H9 (cell line): ENCODE data around the gene BMPER. TPM values are rescaled to one million over a fixed set of nuclear protein-coding genes. Genes with fewer than 3 reads are reported as not detected.

Experiments used
- DNase-seq: peaks from one replicate; pipeline ENCODE4 v3.0.0-alpha.2; 2017
- H2AFZ ChIP-seq: one replicate; pipeline ENCODE4 v1.6.1; 2013; ENCODE audit warnings: mild to moderate bottlenecking, low read length, control low read depth, moderate library complexity
- H2AK5ac ChIP-seq: 2 replicates; pipeline ENCODE4 v1.6.1; 2013; ENCODE audit warnings: low read length, control low read depth, mixed read lengths; ENCODE audit not compliant: insufficient read length
- H2BK120ac ChIP-seq: one replicate; pipeline ENCODE4 v1.6.1; 2013; ENCODE audit warnings: low read depth, mild to moderate bottlenecking, low read length, control low read depth, inconsistent platforms; ENCODE audit not compliant: poor library complexity, severe bottlenecking
- H2BK12ac ChIP-seq: 2 replicates; pipeline ENCODE4 v1.6.1; 2013; ENCODE audit warnings: low read length, control low read depth, mixed read lengths, low read depth; ENCODE audit not compliant: insufficient read length
- H2BK15ac ChIP-seq: 2 replicates; pipeline ENCODE4 v1.6.1; 2013; ENCODE audit warnings: low read depth, low read length, control low read depth
- H2BK20ac ChIP-seq: one replicate; pipeline ENCODE4 v1.6.1; 2013; ENCODE audit warnings: low read depth, mild to moderate bottlenecking, low read length, control low read depth, inconsistent platforms; ENCODE audit not compliant: poor library complexity, severe bottlenecking
- H2BK5ac ChIP-seq: 2 replicates; pipeline ENCODE4 v1.6.1; 2013; ENCODE audit warnings: low read length, control low read depth, mixed read lengths; ENCODE audit not compliant: insufficient read length
- H3K14ac ChIP-seq: 2 replicates; pipeline ENCODE4 v1.6.1; 2013; ENCODE audit warnings: low read length, control low read depth; ENCODE audit not compliant: insufficient read depth
- H3K18ac ChIP-seq: 2 replicates; pipeline ENCODE4 v1.6.1; 2013; ENCODE audit warnings: low read depth, mild to moderate bottlenecking, mixed read lengths, low read length, control low read depth; ENCODE audit not compliant: insufficient read length
- H3K23ac ChIP-seq: 2 replicates; pipeline ENCODE4 v1.6.1; 2013; ENCODE audit warnings: low read length, control low read depth, mixed read lengths, low read depth; ENCODE audit not compliant: insufficient read length
- H3K23me2 ChIP-seq: 2 replicates; pipeline ENCODE4 v1.6.1; 2013; ENCODE audit warnings: low read depth, mild to moderate bottlenecking, mixed read lengths, low read length, control low read depth; ENCODE audit not compliant: insufficient read length, poor library complexity, severe bottlenecking
- H3K27ac ChIP-seq: 2 replicates; pipeline ENCODE4 v1.5.1; 2013; ENCODE audit warnings: low read length, control low read depth, mixed read lengths, low read depth; ENCODE audit not compliant: insufficient read length
- H3K27me3 ChIP-seq: 2 replicates; pipeline ENCODE4 v1.6.1; 2013; ENCODE audit warnings: low read length, control low read depth, inconsistent platforms; ENCODE audit not compliant: insufficient read depth
- H3K4ac ChIP-seq: 2 replicates; pipeline ENCODE4 v1.6.1; 2013; ENCODE audit warnings: low read depth, mild to moderate bottlenecking, control low read depth, inconsistent platforms, low read length, moderate library complexity
- H3K4me1 ChIP-seq: 2 replicates; pipeline ENCODE4 v1.6.1; 2013; ENCODE audit warnings: low read length, control low read depth, inconsistent platforms; ENCODE audit not compliant: insufficient read depth
- H3K4me2 ChIP-seq: 2 replicates; pipeline ENCODE4 v1.6.1; 2013; ENCODE audit warnings: low read length, control low read depth, mixed read lengths; ENCODE audit not compliant: insufficient read length, insufficient read depth
- H3K56ac ChIP-seq: 2 replicates; pipeline ENCODE4 v1.6.1; 2013; ENCODE audit warnings: low read depth, mild to moderate bottlenecking, mixed read lengths, low read length, control low read depth; ENCODE audit not compliant: insufficient read length
- H3K79me1 ChIP-seq: 2 replicates; pipeline ENCODE4 v1.6.1; 2013; ENCODE audit warnings: low read depth, mild to moderate bottlenecking, moderate library complexity, low read length, control low read depth, inconsistent platforms; ENCODE audit not compliant: insufficient read depth, poor library complexity, severe bottlenecking
- H3K79me2 ChIP-seq: 2 replicates; pipeline ENCODE4 v1.6.1; 2013; ENCODE audit warnings: low read length, control low read depth, inconsistent platforms; ENCODE audit not compliant: insufficient read depth
- H3K9ac ChIP-seq: 2 replicates; pipeline ENCODE4 v1.6.1; 2013; ENCODE audit warnings: low read length, control low read depth, mixed read lengths; ENCODE audit not compliant: insufficient read length; ENCODE audit errors: extremely low read depth
- H3K9me3 ChIP-seq: one replicate; pipeline ENCODE4 v1.6.1; 2013; ENCODE audit warnings: low read depth, low read length, inconsistent platforms; ENCODE audit not compliant: control insufficient read depth
- H3T11ph ChIP-seq: one replicate; pipeline ENCODE4 v1.6.1; 2013; ENCODE audit warnings: mild to moderate bottlenecking, low read length, control low read depth, inconsistent platforms
- H4K20me1 ChIP-seq: one replicate; pipeline ENCODE4 v1.6.1; 2013; ENCODE audit not compliant: control insufficient read depth, insufficient read length, insufficient read depth
- H4K5ac ChIP-seq: 2 replicates; pipeline ENCODE4 v1.6.1; 2013; ENCODE audit warnings: low read depth, mild to moderate bottlenecking, mixed read lengths, low read length, control low read depth; ENCODE audit not compliant: insufficient read length
- H4K8ac ChIP-seq: replicated peaks from 2 replicates; pipeline ENCODE4 v1.6.1; 2013; ENCODE audit warnings: low read length, control low read depth, mixed read lengths, low read depth; ENCODE audit not compliant: insufficient read length
- H4K91ac ChIP-seq: 2 replicates; pipeline ENCODE4 v1.6.1; 2013; ENCODE audit warnings: low read depth, mild to moderate bottlenecking, moderate library complexity, mixed read lengths, low read length, control low read depth; ENCODE audit not compliant: insufficient read length
- H3K27ac Mint-ChIP-seq, 3 experiments: 2 replicates in 2 of 3; 3 replicates in 1 of 3; pipeline ENCODE4 v1.8.0; 2020 to 2021; ENCODE audit warnings: mixed read lengths in 3 of 3, mild to moderate bottlenecking in 1 of 3, moderate library complexity in 1 of 3
- H3K27me3 Mint-ChIP-seq: 2 replicates; pipeline ENCODE4 v1.8.0; 2021; ENCODE audit warnings: low read depth, mild to moderate bottlenecking, moderate library complexity, mixed read lengths
- H3K36me3 Mint-ChIP-seq, 3 experiments: 2 replicates in 2 of 3; 3 replicates in 1 of 3; pipeline ENCODE4 v1.8.0; 2020 to 2021; ENCODE audit warnings: low read depth in 3 of 3, mixed read lengths in 3 of 3; ENCODE audit not compliant: insufficient read depth in 1 of 3
- H3K4me1 Mint-ChIP-seq, 2 experiments: 2 replicates each; pipeline ENCODE4 v1.8.0; 2020; ENCODE audit warnings: mixed read lengths in 2 of 2
- H3K4me3 Mint-ChIP-seq, 2 experiments: 2 replicates in 1 of 2; 3 replicates in 1 of 2; pipeline ENCODE4 v1.8.0; 2020 to 2021; ENCODE audit warnings: mild to moderate bottlenecking in 2 of 2, mixed read lengths in 2 of 2, moderate library complexity in 1 of 2
- H3K9me3 Mint-ChIP-seq, 2 experiments: 2 replicates in 1 of 2; 3 replicates in 1 of 2; pipeline ENCODE4 v1.8.0; 2020; ENCODE audit warnings: mild to moderate bottlenecking in 2 of 2, mixed read lengths in 2 of 2, moderate library complexity in 1 of 2
- CTCF ChIP-seq: fragments of 200-600 bp; sonication (generic); conservative IDR thresholded peaks from 3 replicates; pipeline ENCODE4 v1.8.0; 2021; ENCODE audit warnings: antibody characterized with exemption, mild to moderate bottlenecking
- WGBS: extraction: QIAGEN DNeasy Blood & Tissue Kit; methylation state at CpG from one replicate; pipeline ENCODE4 v1.1.7; 2013; ENCODE audit warnings: missing lambda C conversion rate, low lambda C conversion rate, mixed read lengths; ENCODE audit not compliant: insufficient read length; ENCODE audit errors: extremely low coverage; 5-methylcytosine and 5-hydroxymethylcytosine counted together
- total RNA-seq: library from RNA; stranded (reverse); gene quantifications from 2 replicates; pipeline ENCODE4 v1.2.1, GENCODE V29; 2021

BMPER gene
- total RNA-seq, 1 experiment from 2014 or later, result 0.20 TPM

DNA sequence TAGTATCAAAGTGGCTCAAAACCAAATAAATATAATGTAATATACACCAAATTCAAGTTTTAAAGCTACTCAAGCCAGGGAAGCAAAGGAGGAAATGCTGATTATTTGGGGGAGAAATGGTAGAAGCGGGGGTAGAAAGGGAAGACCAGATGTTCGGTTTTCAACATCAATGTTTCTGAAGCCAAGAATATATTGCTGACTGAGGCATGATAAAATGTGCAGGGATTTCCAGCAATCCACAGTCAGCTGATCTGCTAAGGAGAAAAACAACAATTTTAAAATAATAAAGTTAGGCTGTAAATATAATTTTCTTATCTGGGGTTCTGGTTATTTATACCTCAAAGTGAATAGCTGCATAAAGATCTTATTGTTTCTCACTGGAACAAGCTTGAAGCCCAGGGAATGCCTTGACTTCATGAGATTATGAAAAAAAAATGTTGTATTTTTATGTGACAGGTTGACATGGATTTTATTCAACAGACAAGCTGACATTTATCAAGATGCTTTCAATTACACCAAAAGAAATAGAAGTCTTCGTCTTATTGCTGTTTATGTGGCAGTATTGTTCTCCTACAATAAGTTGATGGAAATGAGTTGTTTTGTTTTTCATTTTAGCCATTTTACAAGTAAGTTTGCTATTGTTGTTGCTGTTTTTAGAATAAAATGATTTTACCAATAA is 28.6 kb upstream of the BMPER start:
- Histone ChIP-seq H3K9ac (no peak overlapping the region), H2AK5ac (no peak overlapping the region), H3K9me3 (peaks cover 2% of the 10 kb centered on the region), H2BK5ac (no peak overlapping the region), H3K23ac (no peak overlapping the region), H3K27ac (no peak overlapping the region), H3T11ph (no peak overlapping the region), H3K79me1 (no peaks in the 10 kb centered on the region), H4K20me1 (no peaks in the 10 kb centered on the region), H4K5ac (no peak overlapping the region), H3K79me2 (no peaks in the 10 kb centered on the region), H2BK15ac (no peak overlapping the region), H2BK120ac (no peak overlapping the region), H3K18ac (no peak overlapping the region), H2BK12ac (no peak overlapping the region), H4K8ac (no peak overlapping the region), H3K4me1 (peaks cover 4% of the 10 kb centered on the region; the same call in 1 of the 2 replicates), H3K4me2 (no peak overlapping the region), H3K4ac (no peak overlapping the region), H2BK20ac (no peak overlapping the region), H3K56ac (no peak overlapping the region), H3K14ac (no peak overlapping the region), H3K23me2 (no peaks in the 10 kb centered on the region), H2AFZ (no peak overlapping the region), H4K91ac (no peak overlapping the region), H3K27me3 (no peaks in the 10 kb centered on the region)
- peaks cover 20 to 23% of the 10 kb centered on the region in 2 experiments for H3K4me1 Mint-ChIP-seq
- no peaks in the 10 kb centered on the region for H3K9me3 Mint-ChIP-seq
- no peaks in the 10 kb centered on the region for H3K27me3 Mint-ChIP-seq
- H3K27ac Mint-ChIP-seq, result no peak overlapping the region
- no peak for TF ChIP-seq CTCF
- H3K36me3 Mint-ChIP-seq, result no peaks in the 10 kb centered on the region; a peak in 1 of 7 replicates
- no peak overlapping the region for H3K4me3 Mint-ChIP-seq
- DNase-seq, result no peak
- no CpG with 5 or more reads among the region's 3 CpGs for WGBS
